Body of pancreas (tissue), 4 donors: ENCODE measurements around the gene CPNE9.

Experiments
- CTCF ChIP-seq, 7 experiments: fragments of 450-650 bp in 4 of 7; fragments of 200-600 bp in 3 of 7; sonication (generic) in 3 of 7; IDR thresholded peaks; one replicate each; pipeline ENCODE4 v1.5.1; 2016 to 2019; ENCODE audit warnings: antibody characterized with exemption in 7 of 7
- POLR2A ChIP-seq, 3 donors: fragments of 450-650 bp; IDR thresholded peaks; one replicate each; pipeline ENCODE4 v1.6.1; 2016; ENCODE audit warnings: antibody characterized with exemption in 3 of 3, mild to moderate bottlenecking in 2 of 3

DNA sequence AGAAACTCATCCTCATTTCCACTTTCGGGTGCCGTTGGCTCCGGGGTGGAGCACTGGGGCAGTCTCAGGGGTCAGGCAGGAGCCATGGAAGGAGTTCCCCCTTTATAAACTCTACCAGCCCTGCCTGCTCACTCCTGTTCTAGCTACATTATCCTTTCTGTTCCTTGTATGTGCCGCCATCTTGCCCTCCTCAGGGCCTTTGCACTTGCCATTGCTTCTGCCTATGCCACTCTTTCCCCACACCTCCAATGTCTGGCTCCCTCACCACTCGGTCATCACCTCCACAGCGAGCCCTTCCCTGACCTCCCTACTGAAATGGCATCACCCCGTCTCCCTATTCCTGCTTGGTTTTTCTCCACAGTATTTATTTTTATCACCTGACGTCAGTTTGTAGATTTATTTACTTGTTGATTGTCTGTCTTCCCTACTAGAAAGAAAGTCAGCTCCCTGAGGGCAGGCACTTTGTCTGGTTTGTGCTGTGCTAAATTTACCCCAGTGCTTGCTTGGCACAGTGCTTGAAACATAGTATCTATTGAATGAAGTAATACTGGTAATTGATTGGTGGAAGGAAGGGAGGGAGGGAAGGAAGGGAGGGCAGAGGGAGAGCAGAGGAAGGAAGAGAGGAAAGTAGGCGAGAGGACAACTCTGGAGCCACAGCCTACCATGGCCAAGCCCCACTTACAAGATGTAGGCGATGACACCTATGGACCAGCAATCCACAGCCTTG is 57.3 kb downstream of the CPNE9 start:
- TF ChIP-seq POLR2A (IDR thresholded peaks at IDR 0.05) (no peak), CTCF (IDR thresholded peaks at IDR 0.05) (no peak)
